SK-N-SH (cell line): ENCODE results near the gene CLIC3.

Experiments
- MAX ChIP-seq: IDR thresholded peaks from 2 replicates; pipeline ENCODE4 v1.4.0; 2012; ENCODE audit warnings: low read depth
- RFX5 ChIP-seq: IDR thresholded peaks from 2 replicates; pipeline ENCODE4 v1.6.1; 2012; ENCODE audit warnings: mild to moderate bottlenecking, improper control_type of control experiment, low read length
- TAF1 ChIP-seq: IDR thresholded peaks from 2 replicates; pipeline ENCODE4 v1.6.1; 2012; ENCODE audit warnings: low read depth, mild to moderate bottlenecking, low read length, moderate library complexity, borderline replicate concordance
- YY1 ChIP-seq: IDR thresholded peaks from 2 replicates; pipeline ENCODE4 v1.4.0; 2012; ENCODE audit warnings: low read depth, mild to moderate bottlenecking

- TF ChIP-seq TAF1 (no peak), RFX5 (no peak), MAX (no peak), YY1 (no peak)
Observed at GRCh38 chr9:137035507-137035834, 39.1 kb upstream of the CLIC3 start.
